Esophagus muscularis mucosa (tissue), 4 donors: Measurements from ENCODE around the gene TMEM25. TPM values are rescaled to one million over a fixed set of nuclear protein-coding genes. Genes with fewer than 3 reads are reported as not detected.

Experiments used
- DNase-seq: peaks from one replicate; pipeline ENCODE4 v3.0.0-alpha.2; 2017; ENCODE audit errors: extremely low spot score
- H3K27ac ChIP-seq, 4 donors: fragments of 200-600 bp; sonication (generic); replicated peaks in 1 of 4; 1 replicate in 3 of 4; 2 replicates in 1 of 4; pipeline ENCODE4 v1.5.1; 2016 to 2019; ENCODE audit warnings: mild to moderate bottlenecking in 1 of 4
- H3K27me3 ChIP-seq, 4 donors: fragments of 200-600 bp; sonication (generic); one replicate each; pipeline versions ENCODE4 v1.5.1 to v1.6.0; 2016 to 2019
- H3K36me3 ChIP-seq, 4 donors: fragments of 200-600 bp; sonication (generic); one replicate each; pipeline ENCODE4 v1.5.1; 2016 to 2019
- H3K4me1 ChIP-seq, 4 donors: fragments of 200-600 bp; sonication (generic); one replicate each; pipeline ENCODE4 v1.5.1; 2016 to 2019
- H3K4me3 ChIP-seq, 4 donors: fragments of 200-600 bp; sonication (generic); 1 replicate in 2 of 4; 2 replicates in 2 of 4; pipeline ENCODE4 v1.5.1; 2016 to 2019; ENCODE audit warnings: mild to moderate bottlenecking in 4 of 4, moderate library complexity in 1 of 4
- H3K9me3 ChIP-seq, 4 donors: fragments of 200-600 bp; sonication (generic); 1 replicate in 3 of 4; 2 replicates in 1 of 4; pipeline ENCODE4 v1.5.1; 2016 to 2019
- CTCF ChIP-seq, 3 experiments: fragments of 200-600 bp in 2 of 3; fragments of 450-650 bp in 1 of 3; sonication (generic) in 2 of 3; IDR thresholded peaks; one replicate each; pipeline ENCODE4 v1.5.1; 2017 to 2019; ENCODE audit warnings: antibody characterized with exemption in 3 of 3, mild to moderate bottlenecking in 2 of 3, moderate library complexity in 1 of 3
- EP300 ChIP-seq: sonication (generic); formaldehyde crosslinking; IDR thresholded peaks from one replicate; pipeline ENCODE4 v1.6.1; 2017; ENCODE audit warnings: antibody characterized with exemption
- POLR2A ChIP-seq: fragments of 450-650 bp; IDR thresholded peaks from one replicate; pipeline ENCODE4 v1.6.1; 2017; ENCODE audit warnings: antibody characterized with exemption, moderate library complexity, mild to moderate bottlenecking, low read depth
- POLR2AphosphoS5 ChIP-seq, 2 donors: sonication (generic); formaldehyde crosslinking; IDR thresholded peaks; one replicate each; pipeline ENCODE4 v1.6.1; 2017; ENCODE audit warnings: antibody characterized with exemption in 2 of 2
- WGBS: methylation state at CpG from one replicate; pipeline ENCODE4 v1.1.5; 2018; 5-methylcytosine and 5-hydroxymethylcytosine counted together
- intact Hi-C: fragments of 100-400 bp; cut with DNase I; formaldehyde crosslinking; loops from one replicate; pipeline ENCODE4 v1.15.1; 2023
- total RNA-seq, 4 donors: library from RNA; depleted of rRNA; stranded (reverse); fragments of >200 nt; gene quantifications; one replicate each; pipeline versions ENCODE4 v1.1.0 to v1.2.1, GENCODE V29; 2016

The TMEM25 gene
- total RNA-seq, 4 donors from 2014 or later = 35.0 to 56.5 (median 54.0) TPM

- no peak overlapping the region for H3K4me3 ChIP-seq
- DNase-seq = no peak
- no peaks in the 10 kb centered on the region for H3K27me3 ChIP-seq
- no peak overlapping the region for H3K27ac ChIP-seq
- TF ChIP-seq POLR2AphosphoS5 (IDR thresholded peaks at IDR 0.05) = no peak
- no peak for TF ChIP-seq EP300
- TF ChIP-seq CTCF (IDR thresholded peaks at IDR 0.05) = no peak
- no peak for TF ChIP-seq POLR2A
- WGBS = 84% methylated on average over 8 of the region's 8 CpGs
- H3K4me1 ChIP-seq = no peaks in the 10 kb centered on the region
- H3K36me3 ChIP-seq = peaks cover 0 to 67% (median 46%) of the 10 kb centered on the region in 4 donors
- intact Hi-C loops = no loop called here
- no peaks in the 10 kb centered on the region for H3K9me3 ChIP-seq
Observed at GRCh38 chr11:118544010-118544646, 13.1 kb downstream of the TMEM25 start.

GRCh38 chr11:118544647-118545010 is 13.6 kb downstream of the TMEM25 start:
- no peak for TF ChIP-seq POLR2AphosphoS5 (IDR thresholded peaks at IDR 0.05)
- no peak for TF ChIP-seq CTCF (IDR thresholded peaks at IDR 0.05)
- no peak for TF ChIP-seq EP300
- intact Hi-C loops = no loop called here
- Histone ChIP-seq H3K27ac (no peak overlapping the region), H3K27me3 (no peaks in the 10 kb centered on the region), H3K36me3 (peaks cover 0 to 72% (median 48%) of the 10 kb centered on the region in 4 donors), H3K4me3 (no peak overlapping the region), H3K9me3 (no peaks in the 10 kb centered on the region), H3K4me1 (no peaks in the 10 kb centered on the region)
- 83% methylated on average over 3 of the region's 3 CpGs for WGBS
- DNase-seq = no peak

GRCh38 chr11:118545533-118545932 is 14.5 kb downstream of the TMEM25 start:
- intact Hi-C loops = no loop called here
- H3K27ac ChIP-seq = no peak overlapping the region
- no peaks in the 10 kb centered on the region for H3K9me3 ChIP-seq
- no peak for DNase-seq
- TF ChIP-seq POLR2AphosphoS5 (IDR thresholded peaks at IDR 0.05) (no peak), EP300 (no peak), POLR2A (no peak), CTCF (IDR thresholded peaks at IDR 0.05) (no peak)
- H3K36me3 ChIP-seq = peaks cover 0 to 79% (median 53%) of the 10 kb centered on the region in 4 donors
- H3K27me3 ChIP-seq = no peaks in the 10 kb centered on the region
- H3K4me1 ChIP-seq = no peaks in the 10 kb centered on the region
- 62% methylated on average over 5 of the region's 5 CpGs for WGBS
- no peak overlapping the region for H3K4me3 ChIP-seq

GRCh38 chr11:118547132-118547531 is 16.1 kb downstream of the TMEM25 start:
- Histone ChIP-seq H3K36me3 (peaks cover 7 to 87% (median 60%) of the 10 kb centered on the region in 4 donors), H3K4me3 (no peak overlapping the region), H3K27ac (no peak overlapping the region), H3K9me3 (no peaks in the 10 kb centered on the region), H3K4me1 (no peaks in the 10 kb centered on the region), H3K27me3 (no peaks in the 10 kb centered on the region)
- intact Hi-C loops = no loop called here
- 94% methylated on average over 2 of the region's 2 CpGs for WGBS
- no peak for DNase-seq
- TF ChIP-seq POLR2A (no peak), POLR2AphosphoS5 (IDR thresholded peaks at IDR 0.05) (no peak), EP300 (no peak), CTCF (IDR thresholded peaks at IDR 0.05) (no peak)

- no peak for TF ChIP-seq POLR2AphosphoS5 (IDR thresholded peaks at IDR 0.05)
- no peak for TF ChIP-seq EP300
- TF ChIP-seq POLR2A = no peak
- TF ChIP-seq CTCF (IDR thresholded peaks at IDR 0.05) = no peak
- Histone ChIP-seq H3K4me3 (no peak overlapping the region), H3K27me3 (no peaks in the 10 kb centered on the region), H3K9me3 (no peaks in the 10 kb centered on the region), H3K27ac (no peak overlapping the region), H3K36me3 (peaks cover 26 to 91% (median 71%) of the 10 kb centered on the region in 4 donors), H3K4me1 (no peaks in the 10 kb centered on the region)
- peak; percentile 17 for DNase-seq
- intact Hi-C loops = no loop called here
- 96% methylated on average over 4 of the region's 4 CpGs for WGBS
Observed at GRCh38 chr11:118552341-118552740, 21.3 kb downstream of the TMEM25 start.
